Stimulated activated CD8-positive, alpha-beta memory T cell treated with anti-CD3 and anti-CD28 coated beads, Interleukin-12 subunit alpha, Interleukin-12 subunit beta, amount 100 ng/mL, for 1 hour (primary cell): ENCODE results near the gene SOX15.

Experiments
- DNase-seq: peaks from one replicate; pipeline ENCODE4 v3.0.0-alpha.2; 2020; ENCODE audit warnings: low read depth

The SOX15 gene

DNA sequence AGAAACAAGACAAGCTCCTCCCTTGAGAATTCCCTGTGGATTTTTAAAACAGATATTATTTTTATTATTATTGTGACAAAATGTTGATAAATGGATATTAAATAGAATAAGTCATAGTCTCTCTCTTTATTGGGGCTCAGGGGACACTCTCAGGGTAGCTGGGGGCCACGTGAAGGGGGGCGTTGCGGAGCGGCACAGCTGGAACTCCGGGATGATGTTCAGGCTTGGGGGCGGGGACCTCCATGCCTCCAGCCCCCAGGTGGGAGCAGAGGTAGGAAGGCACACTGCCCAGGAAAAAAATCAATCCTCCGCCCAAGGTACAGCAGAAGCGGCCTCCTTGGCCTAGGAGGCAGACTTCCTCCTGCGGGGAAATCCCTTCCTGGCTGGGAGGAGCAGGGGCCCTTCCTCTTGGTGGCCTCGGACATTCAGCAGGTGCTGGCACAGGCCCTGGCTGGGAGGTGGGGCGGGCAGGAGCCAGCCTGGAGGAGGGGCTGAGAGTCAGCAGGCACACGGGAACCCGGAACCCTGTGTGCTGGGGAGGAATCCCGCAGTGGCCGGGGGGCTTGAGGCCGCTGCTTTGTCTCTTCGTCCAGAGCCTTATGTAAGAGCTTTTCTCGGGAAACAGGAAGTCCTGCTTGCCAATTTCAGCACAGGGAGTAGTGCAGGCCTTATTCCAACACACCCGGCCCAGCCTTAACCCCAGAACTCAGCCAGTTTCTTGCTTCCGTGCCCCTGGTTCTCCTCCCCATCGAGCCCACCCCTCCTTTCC is 31.9 kb downstream of the SOX15 start:
- DNase-seq = no peak

DNA sequence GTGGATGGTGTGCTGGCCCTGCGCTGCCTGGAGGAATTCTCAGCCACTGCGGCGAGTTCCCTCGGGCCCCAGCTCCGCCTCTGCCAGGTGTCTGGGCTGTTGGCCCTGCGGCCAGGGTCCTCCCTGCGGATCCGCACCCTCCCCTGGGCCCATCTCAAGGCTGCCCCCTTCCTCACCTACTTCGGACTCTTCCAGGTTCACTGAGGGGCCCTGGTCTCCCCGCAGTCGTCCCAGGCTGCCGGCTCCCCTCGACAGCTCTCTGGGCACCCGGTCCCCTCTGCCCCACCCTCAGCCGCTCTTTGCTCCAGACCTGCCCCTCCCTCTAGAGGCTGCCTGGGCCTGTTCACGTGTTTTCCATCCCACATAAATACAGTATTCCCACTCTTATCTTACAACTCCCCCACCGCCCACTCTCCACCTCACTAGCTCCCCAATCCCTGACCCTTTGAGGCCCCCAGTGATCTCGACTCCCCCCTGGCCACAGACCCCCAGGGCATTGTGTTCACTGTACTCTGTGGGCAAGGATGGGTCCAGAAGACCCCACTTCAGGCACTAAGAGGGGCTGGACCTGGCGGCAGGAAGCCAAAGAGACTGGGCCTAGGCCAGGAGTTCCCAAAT is 32.6 kb downstream of the SOX15 start:
- no peak for DNase-seq

DNA sequence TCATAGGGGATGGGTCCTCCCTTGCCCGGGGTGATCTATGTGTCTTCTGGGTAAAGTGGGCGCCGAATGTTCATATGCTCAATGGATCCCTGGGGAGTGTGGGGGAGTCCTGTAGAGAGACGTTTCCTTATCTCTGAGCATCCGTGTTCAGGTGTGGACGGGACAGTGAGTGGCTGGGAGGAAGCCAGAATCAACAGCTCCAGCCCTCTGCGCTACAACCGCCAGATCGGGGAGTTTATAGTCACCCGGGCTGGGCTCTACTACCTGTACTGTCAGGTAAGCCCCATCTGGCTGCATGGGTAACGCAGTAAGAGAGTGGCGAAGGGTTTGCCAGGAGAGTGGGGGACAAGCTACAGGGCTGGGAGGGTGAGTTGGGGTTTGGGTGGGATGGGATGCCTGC is 33.3 kb downstream of the SOX15 start:
- DNase-seq = no peak

DNA sequence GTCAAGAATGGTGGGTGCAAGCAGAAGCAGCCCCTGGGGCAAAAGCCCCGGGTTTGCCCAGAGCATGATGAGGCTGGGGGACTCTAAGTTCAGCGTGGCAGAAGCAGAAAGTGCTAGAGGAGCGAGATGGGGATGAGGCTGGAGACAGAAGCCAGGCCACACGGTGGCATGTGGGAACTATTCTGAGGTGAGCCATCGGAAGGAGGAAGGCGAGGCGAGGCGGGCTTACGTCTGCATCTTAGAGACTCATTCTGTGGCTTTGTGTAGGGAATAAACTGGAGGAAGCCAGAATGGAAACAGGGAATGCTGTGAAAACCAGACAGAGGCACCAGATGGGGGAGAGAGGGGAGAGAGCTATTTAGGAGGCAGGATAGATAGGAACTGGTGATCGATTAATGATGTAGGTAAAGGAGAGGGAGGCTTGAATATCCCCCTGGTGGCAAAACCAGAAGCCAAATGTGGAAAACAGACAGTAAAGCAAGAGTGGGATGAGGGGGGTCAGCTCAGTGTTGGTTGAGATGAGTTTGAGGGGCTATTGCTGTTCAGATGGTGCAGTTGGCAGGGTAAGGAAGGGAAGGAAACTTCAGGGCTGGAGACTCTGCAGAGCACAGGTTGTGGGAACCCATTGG is 34.5 kb downstream of the SOX15 start:
- no peak for DNase-seq

DNA sequence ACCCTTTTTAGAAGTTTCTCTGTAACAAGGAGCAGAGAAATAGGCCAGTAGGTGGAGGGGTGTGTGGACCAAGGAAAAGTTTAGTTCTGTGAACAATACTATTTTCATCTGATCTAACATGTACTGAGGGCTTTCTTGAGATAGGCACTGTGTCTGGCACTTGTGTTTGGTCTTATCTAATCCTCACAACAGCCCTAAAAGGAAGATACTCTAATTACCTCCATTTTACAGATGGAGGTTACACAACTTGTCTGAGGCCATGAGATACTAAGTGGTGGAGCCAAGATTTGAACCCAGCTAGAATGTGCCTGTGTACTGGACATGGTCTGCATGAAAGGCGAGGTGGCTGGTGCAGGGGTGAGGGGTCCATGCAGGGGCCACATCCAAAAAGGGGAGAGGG is 36.5 kb downstream of the SOX15 start:
- DNase-seq = no peak

- no peak for DNase-seq
Observed at GRCh38 chr17:7552621-7553051, 37.3 kb downstream of the SOX15 start.

DNA sequence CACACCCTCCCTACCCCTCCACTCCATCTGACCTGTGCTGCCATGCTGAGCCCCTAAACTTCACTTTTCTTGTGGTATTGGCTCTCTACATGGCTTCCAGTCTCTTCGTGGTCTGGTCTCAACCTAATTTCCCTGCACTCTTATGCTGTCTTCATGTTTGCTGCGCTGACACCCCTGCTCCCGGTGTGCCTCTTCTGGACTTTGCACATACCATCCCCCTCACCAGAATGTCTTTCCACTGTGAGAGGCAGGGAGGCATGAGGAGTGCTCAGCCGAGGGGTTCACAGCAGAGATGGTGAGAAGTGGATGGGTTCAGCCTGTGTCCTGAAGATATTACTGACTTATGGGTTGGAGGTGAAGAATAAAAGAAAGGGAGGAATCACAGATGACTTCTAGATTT is 38.5 kb downstream of the SOX15 start:
- DNase-seq = no peak

DNA sequence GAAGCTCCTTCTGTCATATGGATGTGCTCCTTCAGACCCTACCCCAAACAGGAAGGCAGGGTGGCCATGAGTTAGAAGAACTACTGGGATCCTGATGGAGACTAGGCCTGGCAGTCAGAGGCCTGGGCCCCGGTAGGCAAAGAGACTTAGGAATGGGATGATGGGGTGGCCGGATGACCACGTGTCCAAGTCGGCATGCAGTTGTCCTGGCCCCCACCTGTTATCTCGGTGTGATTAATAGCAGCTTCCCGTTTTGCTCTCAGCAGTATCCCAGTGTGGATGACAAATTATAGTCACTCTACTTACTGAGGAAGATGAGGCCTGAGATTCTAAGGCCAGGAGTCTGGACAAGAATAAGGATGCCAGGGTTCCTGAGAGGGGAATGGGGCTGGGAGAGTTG is 39.5 kb downstream of the SOX15 start:
- DNase-seq = no peak

- DNase-seq = no peak
Observed at GRCh38 chr17:7549401-7550055, 40.4 kb downstream of the SOX15 start.

GRCh38 chr17:7548585-7549400 is 41.1 kb downstream of the SOX15 start, which contains the start of gene TNFSF12:
Gene TNFSF12, plus strand, starts transcription at chr17:7549058. Its CDS starts 96 bp downstream, at chr17:7549154.
- DNase-seq = no peak

DNA sequence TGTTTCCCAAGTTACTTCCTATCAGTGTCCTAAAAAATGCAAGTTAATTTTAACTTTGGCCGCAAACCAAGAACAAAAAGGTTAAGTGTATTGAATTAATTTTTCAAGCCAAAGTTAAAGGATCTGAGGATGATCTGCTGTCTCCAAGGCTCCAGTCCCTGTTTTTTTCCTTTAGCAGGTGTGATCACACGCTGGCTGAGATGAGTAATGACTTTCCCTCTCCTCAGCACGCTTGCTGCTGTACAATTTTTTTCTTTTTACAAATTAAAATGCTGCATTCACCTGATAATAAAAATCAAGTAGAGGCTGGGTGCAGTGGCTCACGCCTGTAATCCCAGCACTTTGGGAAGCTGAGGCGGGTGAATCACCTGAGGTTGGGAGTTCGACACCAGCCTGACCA is 45.0 kb downstream of the SOX15 start:
- no peak for DNase-seq

- DNase-seq = no peak
Observed at GRCh38 chr17:7541074-7541621, 48.7 kb downstream of the SOX15 start.

DNA sequence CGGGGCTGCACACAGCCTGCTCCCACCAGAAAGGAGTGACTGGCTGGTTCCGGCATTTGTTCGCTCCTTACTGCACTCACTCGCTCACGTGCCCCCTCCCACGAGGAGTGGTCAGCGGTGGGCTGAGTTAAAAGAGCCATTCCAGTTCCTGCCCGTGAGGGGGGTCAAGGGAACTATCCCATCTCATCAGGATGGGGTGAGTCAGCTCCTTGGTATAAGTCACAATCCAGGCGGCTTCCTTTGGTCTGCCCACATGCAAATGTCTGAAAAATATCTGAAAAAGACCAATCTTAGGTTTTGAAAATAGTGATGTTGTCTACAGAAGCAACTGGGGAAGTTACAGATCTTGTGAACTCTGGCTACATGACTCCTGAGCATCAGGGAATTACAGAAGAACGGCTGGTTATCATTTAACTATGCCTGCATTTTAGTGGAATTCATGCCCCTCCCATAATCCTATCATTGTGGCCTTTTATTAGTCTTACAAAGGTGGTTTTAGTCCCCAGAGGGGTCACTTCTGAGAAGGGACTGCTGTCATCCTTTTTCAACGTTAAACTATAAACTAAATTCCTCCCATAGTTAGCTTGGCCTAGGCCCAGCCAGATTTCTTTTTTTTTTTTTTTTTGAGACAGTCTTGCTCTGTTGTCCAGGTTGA is 50.9 kb downstream of the SOX15 start:
- no peak for DNase-seq
